GM18873 (cell line): ENCODE results near the gene HSF5.
"Not testable (repeated sequence)": the region's sequence is repeated elsewhere in the genome, so short reads cannot be mapped to it uniquely, and the experiment has no call there.

Experiments
- ATAC-seq: cut with Tn5 transposase; IDR thresholded peaks from one replicate; pipeline ENCODE4 v1.9.1; 2021; ENCODE audit warnings: mild to moderate bottlenecking, moderate library complexity, moderate number of reproducible peaks; ENCODE audit not compliant: unreplicated experiment, low FRiP score

The HSF5 gene

GRCh38 chr17:58415371-58416055 lies 72.7 kb downstream of the HSF5 start:
- no peak for ATAC-seq

DNA sequence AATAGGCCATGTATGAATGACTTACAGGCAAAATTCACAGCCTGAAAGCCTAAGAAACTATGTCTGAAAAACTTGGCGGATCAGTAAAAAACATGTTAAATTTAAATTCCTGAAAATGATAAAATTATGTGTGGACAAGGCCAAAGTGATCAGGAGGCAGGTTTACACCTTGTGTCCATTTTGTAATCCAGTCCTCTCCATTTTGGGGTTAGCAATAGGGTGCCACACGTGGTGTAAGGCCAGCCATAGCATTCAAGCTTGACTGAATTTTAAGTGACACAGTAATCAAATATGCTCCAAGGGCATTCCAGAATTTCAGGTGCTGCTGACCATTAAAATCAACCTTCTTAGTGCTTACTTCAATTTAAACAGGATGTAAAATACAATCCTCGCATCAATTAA lies 73.6 kb downstream of the HSF5 start:
- no peak for ATAC-seq

- no peak for ATAC-seq
Observed at GRCh38 chr17:58413684-58414083, 74.5 kb downstream of the HSF5 start.

GRCh38 chr17:58412961-58413586 lies 75.1 kb downstream of the HSF5 start:
- ATAC-seq: no peak

- ATAC-seq: no peak
Observed at GRCh38 chr17:58412064-58412703, 76.0 kb downstream of the HSF5 start.

DNA sequence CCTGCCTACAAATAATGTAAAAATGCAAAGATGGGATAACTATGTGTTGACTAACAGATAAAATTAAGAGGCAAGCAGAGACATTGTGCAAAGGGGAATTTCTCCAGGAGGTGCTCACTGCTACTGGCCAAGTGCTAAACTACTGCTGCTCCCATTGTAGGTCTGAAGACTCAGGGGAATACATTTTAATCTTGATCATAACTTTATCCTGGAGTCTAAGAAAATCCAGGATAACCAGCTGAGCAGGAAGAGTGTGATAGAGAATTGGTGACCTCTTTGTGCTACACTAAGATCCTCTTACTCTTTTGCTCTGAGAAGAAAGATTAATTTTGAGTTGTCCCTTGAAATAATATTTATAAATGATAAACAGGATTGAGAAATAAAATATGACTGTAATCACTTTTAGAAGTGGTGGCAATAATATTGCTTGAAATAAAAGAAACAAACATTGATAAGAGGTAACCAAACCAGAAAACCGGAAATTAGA lies 76.8 kb downstream of the HSF5 start:
- no peak for ATAC-seq

DNA sequence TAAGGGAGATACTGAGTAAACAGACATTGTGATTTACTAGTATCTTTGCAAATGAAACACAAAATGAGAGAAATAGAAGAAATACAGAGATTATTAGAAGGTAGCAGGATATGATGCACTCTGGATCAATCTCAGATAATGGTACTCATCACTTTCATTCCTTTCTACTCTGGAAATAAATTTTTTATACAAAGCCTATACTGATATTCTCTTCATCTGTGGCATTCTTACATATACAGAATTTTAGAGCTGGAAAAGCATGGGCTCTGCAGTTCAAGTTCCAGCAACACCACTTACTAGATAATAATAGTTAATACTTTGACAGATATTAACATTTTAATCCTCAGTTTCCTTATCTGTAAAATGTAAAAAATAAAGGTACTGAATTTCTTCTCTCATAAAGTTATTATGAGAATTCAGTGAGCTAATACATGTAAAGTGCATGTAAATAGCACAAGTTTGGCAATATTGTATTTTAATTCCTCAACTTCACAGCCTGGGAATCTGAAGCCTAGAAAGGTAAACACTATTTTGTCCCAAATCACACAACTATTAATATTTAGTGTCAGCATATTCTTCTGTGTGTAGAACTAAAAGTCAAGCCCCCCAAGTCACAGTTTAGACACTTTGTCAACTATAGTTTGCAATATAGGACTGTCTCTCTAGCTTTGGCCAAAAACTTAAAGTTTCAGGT lies 77.3 kb downstream of the HSF5 start:
- ATAC-seq: no peak

DNA sequence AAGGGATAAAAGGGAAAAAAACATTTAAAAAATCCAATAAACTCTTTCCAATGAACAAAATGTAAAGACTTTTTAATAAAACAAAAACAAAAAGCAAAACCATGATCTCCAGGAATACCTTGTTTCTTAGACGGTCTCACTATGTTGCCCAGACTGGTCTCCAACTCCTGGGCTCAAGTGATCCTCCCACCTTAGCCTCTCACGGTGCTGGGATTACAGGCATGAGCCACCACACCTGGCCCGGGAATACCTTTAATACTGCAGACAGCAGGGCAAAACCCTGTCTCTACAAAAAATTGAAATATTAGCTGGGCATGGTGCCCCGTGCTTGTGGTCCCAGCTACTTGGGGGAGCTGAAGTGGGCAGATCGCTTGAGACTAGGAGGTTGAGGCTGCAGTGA lies 78.8 kb downstream of the HSF5 start:
- no peak for ATAC-seq

GRCh38 chr17:58403311-58403710 lies 84.9 kb downstream of the HSF5 start:
- no peak for ATAC-seq

DNA sequence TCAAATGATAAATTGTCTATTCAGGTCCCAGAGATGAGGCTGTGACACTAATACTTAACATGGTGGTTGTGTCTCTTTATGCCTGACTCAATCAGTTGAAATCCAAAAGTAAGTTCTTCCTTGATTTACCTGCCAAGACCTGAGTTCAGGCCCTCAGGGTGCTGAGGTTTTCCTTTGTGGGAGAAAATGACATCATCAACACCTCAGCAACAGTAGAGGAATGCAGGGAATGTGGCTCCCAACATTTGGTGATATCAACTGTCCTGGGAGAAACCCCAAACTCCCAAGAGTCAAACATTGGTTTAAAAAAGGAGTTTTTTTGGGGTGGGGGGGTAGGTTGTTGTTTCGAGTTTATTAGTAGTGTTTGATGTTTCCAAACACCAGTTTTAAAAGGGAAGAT lies 85.5 kb downstream of the HSF5 start:
- ATAC-seq: no peak

DNA sequence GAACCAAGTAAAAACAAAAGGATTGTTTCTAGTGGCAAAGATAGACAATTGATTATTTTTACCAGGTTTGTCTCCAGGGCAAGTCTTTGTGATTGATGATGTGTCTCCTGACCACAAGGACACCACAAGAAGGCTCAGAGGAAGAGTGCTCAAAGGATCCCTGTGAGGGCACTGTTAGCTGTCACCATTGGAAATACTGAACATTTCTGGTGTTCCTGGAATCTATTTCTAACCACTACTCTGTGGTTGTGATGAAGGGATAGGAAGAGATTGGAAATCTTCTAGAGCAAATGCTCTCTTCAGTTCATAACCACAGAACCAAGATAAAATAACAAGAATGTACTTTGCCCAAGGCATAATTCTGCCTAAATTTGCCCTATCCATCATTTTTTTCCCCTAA lies 86.2 kb downstream of the HSF5 start:
- ATAC-seq: no peak

GRCh38 chr17:58401287-58401686 lies 86.9 kb downstream of the HSF5 start:
- ATAC-seq: no peak

DNA sequence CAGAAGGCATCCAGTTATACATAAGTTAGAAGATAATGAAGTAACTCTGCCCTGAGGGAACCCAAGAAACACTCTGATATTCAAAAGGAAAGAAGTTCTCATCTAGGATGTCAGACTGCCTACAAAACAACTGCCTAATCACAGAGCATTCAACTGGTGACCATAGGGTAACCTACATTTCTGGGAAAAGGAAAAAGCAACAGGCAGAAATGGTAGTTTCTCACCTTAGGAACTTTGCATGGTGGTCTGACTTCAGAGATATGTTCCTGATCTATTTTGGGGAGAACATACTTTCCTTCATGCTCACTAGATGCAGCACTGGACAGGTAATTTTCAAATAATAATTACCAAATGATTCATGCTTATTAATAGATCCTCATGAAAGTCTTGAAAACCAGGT lies 87.4 kb downstream of the HSF5 start:
- no peak for ATAC-seq

DNA sequence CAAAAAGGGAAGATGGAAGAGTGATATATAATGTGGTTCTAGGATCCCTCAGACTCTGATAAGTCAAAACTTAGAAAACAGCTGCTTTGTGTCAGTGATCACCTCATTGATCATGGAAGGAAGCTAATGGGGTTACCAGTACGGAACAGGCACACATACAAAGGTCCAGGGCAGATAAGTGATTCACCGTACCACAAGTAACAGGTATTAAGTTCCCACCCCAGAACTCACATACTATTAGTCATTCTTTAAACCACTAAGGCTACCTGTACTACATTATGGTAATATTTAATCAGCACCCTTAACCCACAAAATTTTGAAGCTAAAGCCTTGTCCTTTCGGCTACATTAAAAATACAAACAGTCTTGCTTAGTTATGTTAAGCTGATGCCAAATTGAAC lies 88.2 kb downstream of the HSF5 start:
- no peak for ATAC-seq

DNA sequence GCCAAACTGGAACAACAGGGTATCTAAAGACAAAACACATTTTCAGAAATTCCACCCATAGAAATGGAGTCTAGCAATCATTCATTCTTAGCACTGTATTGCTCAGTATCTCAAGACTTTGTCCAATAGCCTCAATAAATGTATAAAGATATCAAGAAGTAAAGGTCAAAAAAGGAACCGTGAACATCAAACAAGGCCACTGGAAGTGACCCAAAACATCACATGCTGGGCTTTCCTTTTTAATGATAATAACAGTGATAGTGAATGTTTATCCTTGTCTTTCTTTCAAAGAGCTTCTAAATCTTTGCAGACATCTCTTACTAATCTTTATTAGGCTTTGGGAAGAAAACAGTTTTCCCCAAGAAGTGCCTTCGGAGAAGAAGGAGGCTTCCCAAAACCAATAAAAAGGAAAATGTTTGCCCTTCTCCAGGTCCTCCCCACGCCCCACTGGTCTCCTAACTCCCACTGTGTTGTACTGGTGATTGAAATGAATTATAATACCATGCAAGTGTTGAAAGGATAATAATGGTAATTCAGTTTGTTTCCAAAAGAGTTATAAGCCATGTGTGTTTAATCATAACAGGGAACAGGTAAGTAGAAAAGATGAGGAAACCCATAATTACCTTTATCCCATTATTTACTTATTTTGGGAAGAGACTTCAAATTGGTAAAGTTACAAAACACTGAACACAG lies 89.5 kb downstream of the HSF5 start:
- no peak for ATAC-seq

GRCh38 chr17:58397421-58397820 lies 90.8 kb downstream of the HSF5 start:
- not testable (repeated sequence) for ATAC-seq

- ATAC-seq: no peak
Observed at GRCh38 chr17:58396173-58396572, 92.0 kb downstream of the HSF5 start.

DNA sequence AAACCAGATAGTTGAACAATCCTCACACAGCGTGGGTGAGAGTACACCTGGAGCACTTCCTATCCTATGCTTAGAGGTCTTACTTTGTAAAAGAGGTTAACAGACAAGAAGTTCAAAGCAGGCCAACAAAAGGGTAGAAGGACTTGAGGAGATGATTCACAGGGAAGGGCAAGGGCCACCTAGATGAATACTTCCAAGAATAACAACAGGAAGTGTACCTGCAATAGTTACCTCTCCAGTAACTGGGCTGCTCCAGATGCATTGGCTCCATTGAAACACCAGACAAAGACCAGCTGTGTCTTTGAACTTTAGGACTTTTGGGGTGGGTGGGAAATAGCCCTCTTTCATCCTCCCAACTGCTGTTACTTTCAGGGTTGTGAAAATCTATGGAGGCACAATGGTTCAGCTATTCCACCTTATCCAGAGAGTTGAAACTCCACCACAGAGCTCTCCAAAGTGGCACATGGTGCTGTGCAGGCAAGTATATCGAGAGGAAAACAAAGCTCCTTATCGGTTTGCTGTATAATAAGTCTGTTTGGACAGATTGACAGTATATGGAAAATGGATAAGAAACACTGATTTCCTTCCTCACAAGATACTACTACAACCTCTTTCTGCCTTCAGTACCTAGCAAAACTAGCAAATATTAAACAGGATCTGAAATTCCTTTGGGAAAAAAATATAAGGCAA lies 93.5 kb downstream of the HSF5 start:
- ATAC-seq: no peak

DNA sequence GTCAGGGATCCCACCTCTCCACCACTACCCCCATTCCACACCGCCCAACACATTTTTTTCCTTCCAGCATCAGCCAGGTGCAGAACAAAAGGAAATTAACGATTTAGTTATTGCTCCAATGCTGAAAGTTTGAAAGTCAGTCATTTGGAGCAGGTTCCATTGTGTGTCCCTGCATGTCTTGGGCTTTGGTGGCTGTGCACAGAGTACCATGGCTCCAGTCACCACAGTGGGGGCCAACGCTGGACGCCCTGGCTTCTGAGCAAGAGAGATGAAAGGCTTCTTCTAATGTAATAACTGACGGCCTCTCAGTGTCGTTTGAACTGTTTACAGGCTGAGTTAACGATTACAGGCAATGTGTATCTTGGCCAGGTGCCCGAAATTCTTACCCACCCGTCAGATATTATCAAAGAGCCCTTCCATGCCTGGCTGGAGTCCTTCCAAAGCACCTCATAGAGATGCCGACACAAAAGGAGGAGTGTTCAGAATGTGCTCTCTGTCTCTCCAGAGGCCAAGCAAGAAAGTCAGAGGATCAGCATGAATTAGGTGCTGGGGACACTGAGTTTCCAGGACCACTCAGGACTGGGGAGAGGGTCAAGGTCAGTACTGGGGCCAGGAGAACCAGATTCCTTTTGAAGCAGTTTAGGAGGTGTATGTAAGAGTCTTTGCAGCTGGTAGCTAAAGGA lies 96.8 kb downstream of the HSF5 start:
- no peak for ATAC-seq

GRCh38 chr17:58390884-58391283 lies 97.3 kb downstream of the HSF5 start:
- no peak for ATAC-seq
